IMR-90 (cell line): Measurements from ENCODE around the gene APOL2. TPM values are rescaled to one million over a fixed set of nuclear protein-coding genes. Genes with fewer than 3 reads are reported as not detected.

ENCODE experiments used
- ATAC-seq: fragments of 200-7000 bp; cut with Tn5 transposase; 2 replicates; pipeline ENCODE4 v1.9.1; 2020; ENCODE audit warnings: low read depth, mild to moderate bottlenecking, moderate library complexity
- BruUV-seq: library from RNA; stranded (reverse); fragments of 400-500 nt; replicated peaks from 2 replicates; lab custom pipeline; 2021; lab: Mats Ljungman, UMichigan
- CTCF ChIA-PET: fragments of 300-600 bp; formaldehyde crosslinking; extraction: SDS; loops from one replicate; lab custom pipeline; 2021; ENCODE audit warnings: antibody characterized with exemption; lab: Yijun Ruan, JAX
- POLR2A ChIA-PET: fragments of 300-600 bp; sonication (Branson Sonifier 250); formaldehyde crosslinking; loops from one replicate; lab custom pipeline; 2022; ENCODE audit warnings: antibody characterized with exemption; ENCODE audit not compliant: unreplicated experiment; lab: Charles Lee
- DNase-seq: peaks from one replicate; pipeline ENCODE4 v3.0.0; 2013
- H2AFZ ChIP-seq: replicated peaks from 2 replicates; pipeline ENCODE3; 2013; ENCODE audit warnings: low read length, mild to moderate bottlenecking; ENCODE audit not compliant: poor library complexity
- H2AK5ac ChIP-seq: 2 replicates; pipeline ENCODE4 v1.6.1; 2013; ENCODE audit warnings: low read depth, low read length, inconsistent platforms
- H2AK9ac ChIP-seq: replicated peaks from 2 replicates; pipeline ENCODE3; 2013; ENCODE audit warnings: mild to moderate bottlenecking, low read depth, low read length, moderate library complexity; ENCODE audit not compliant: poor library complexity
- H2BK120ac ChIP-seq: 2 replicates; pipeline ENCODE4 v1.6.1; 2013; ENCODE audit warnings: low read depth, low read length, inconsistent platforms
- H2BK15ac ChIP-seq: 3 replicates; pipeline ENCODE4 v1.6.1; 2013; ENCODE audit warnings: low read depth, low read length, inconsistent platforms
- H2BK20ac ChIP-seq: 2 replicates; pipeline ENCODE4 v1.6.1; 2013; ENCODE audit warnings: low read depth, mild to moderate bottlenecking, inconsistent platforms, low read length, moderate library complexity
- H2BK5ac ChIP-seq: 2 replicates; pipeline ENCODE4 v1.6.1; 2013; ENCODE audit warnings: mild to moderate bottlenecking, low read depth, low read length, inconsistent platforms; ENCODE audit not compliant: poor library complexity, severe bottlenecking
- H3K14ac ChIP-seq: replicated peaks from 2 replicates; pipeline ENCODE4 v1.6.1; 2013; ENCODE audit warnings: low read depth, low read length, inconsistent platforms
- H3K18ac ChIP-seq: 2 replicates; pipeline ENCODE4 v1.6.1; 2013; ENCODE audit warnings: low read depth, low read length, control low read depth
- H3K23ac ChIP-seq: 2 replicates; pipeline ENCODE4 v1.6.1; 2013; ENCODE audit warnings: low read depth, low read length, inconsistent platforms
- H3K27ac ChIP-seq: 2 replicates; pipeline ENCODE4 v1.5.1; 2013; ENCODE audit warnings: mild to moderate bottlenecking, control low read depth, low read length; ENCODE audit not compliant: insufficient read depth
- H3K27me3 ChIP-seq: 2 replicates; pipeline ENCODE4 v1.6.1; 2013; ENCODE audit warnings: low read length; ENCODE audit not compliant: control insufficient read depth, insufficient read depth
- H3K36me3 ChIP-seq: 2 replicates; pipeline ENCODE4 v1.6.1; 2013; ENCODE audit warnings: low read length, mixed read lengths; ENCODE audit not compliant: control insufficient read depth, insufficient read depth
- H3K4ac ChIP-seq: 2 replicates; pipeline ENCODE4 v1.6.1; 2013; ENCODE audit warnings: low read depth, low read length, inconsistent platforms
- H3K4me1 ChIP-seq: 2 replicates; pipeline ENCODE4 v1.6.1; 2013; ENCODE audit warnings: low read length, mixed read lengths; ENCODE audit not compliant: control insufficient read depth, insufficient read depth
- H3K4me2 ChIP-seq: 2 replicates; pipeline ENCODE4 v1.6.1; 2013; ENCODE audit warnings: low read depth, mild to moderate bottlenecking, control low read depth, low read length, moderate library complexity
- H3K4me3 ChIP-seq: 2 replicates; pipeline ENCODE4 v1.5.1; 2013; ENCODE audit warnings: low read depth, mild to moderate bottlenecking, control low read depth, low read length, moderate library complexity; ENCODE audit not compliant: insufficient read depth
- H3K56ac ChIP-seq: 2 replicates; pipeline ENCODE4 v1.6.1; 2013; ENCODE audit warnings: low read length, inconsistent platforms; ENCODE audit not compliant: insufficient read depth; ENCODE audit errors: extremely low read depth
- H3K79me1 ChIP-seq, 2 experiments: 2 replicates each; pipeline ENCODE4 v1.6.1; 2013; ENCODE audit warnings: low read length in 2 of 2, inconsistent platforms in 1 of 2, low read depth in 1 of 2
- H3K9ac ChIP-seq: 2 replicates; pipeline ENCODE4 v1.6.1; 2013; ENCODE audit warnings: low read depth, low read length, control low read depth
- H3K9me1 ChIP-seq: 2 replicates; pipeline ENCODE4 v1.6.1; 2013; ENCODE audit warnings: low read length, inconsistent platforms; ENCODE audit not compliant: insufficient read depth
- H3K9me3 ChIP-seq: 2 replicates; pipeline ENCODE4 v1.6.1; 2013; ENCODE audit warnings: low read length; ENCODE audit not compliant: control insufficient read depth, insufficient read depth
- H4K20me1 ChIP-seq: 2 replicates; pipeline ENCODE4 v1.6.1; 2013; ENCODE audit warnings: low read length, inconsistent platforms; ENCODE audit not compliant: insufficient read depth
- H4K5ac ChIP-seq: 2 replicates; pipeline ENCODE4 v1.6.1; 2013; ENCODE audit warnings: mild to moderate bottlenecking, low read depth, low read length, control low read depth
- H4K8ac ChIP-seq, 2 experiments: 2 replicates each; pipeline ENCODE4 v1.6.1; 2013; ENCODE audit warnings: low read depth in 2 of 2, low read length in 2 of 2, control low read depth in 1 of 2, inconsistent platforms in 1 of 2
- H4K91ac ChIP-seq: 2 replicates; pipeline ENCODE4 v1.6.1; 2013; ENCODE audit warnings: low read depth, low read length, inconsistent platforms; ENCODE audit not compliant: insufficient read depth
- MAFK ChIP-seq: IDR thresholded peaks from 2 replicates; pipeline ENCODE4 v1.6.1; 2012; ENCODE audit warnings: low read depth, low read length, improper control_type of control experiment
- POLR2A ChIP-seq: IDR thresholded peaks from 2 replicates; pipeline ENCODE4 v1.6.1; 2012; ENCODE audit warnings: mild to moderate bottlenecking, low read depth, low read length
- WGBS, 2 experiments: methylation state at CpG; one replicate each; pipeline versions ENCODE4 v1.1.5 to v1.1.7; 2013; ENCODE audit warnings: missing lambda C conversion rate in 2 of 2; ENCODE audit not compliant: insufficient read length in 1 of 2; ENCODE audit errors: extremely low coverage in 2 of 2; 5-methylcytosine and 5-hydroxymethylcytosine counted together
- dilution Hi-C: fragments of 300-500 bp; cut with HindIII; formaldehyde crosslinking; loops from one replicate; pipeline ENCODE4 v1.14.3; 2018; ENCODE audit warnings: low sequenced_read_pairs; ENCODE audit not compliant: unreplicated experiment
- in situ Hi-C: fragments of 300-500 bp; cut with MboI; formaldehyde crosslinking; loops from 3 replicates; pipeline ENCODE4 v1.14.3; 2019; ENCODE audit warnings: low sequenced_read_pairs, inconsistent platforms, mixed read lengths
- intact Hi-C: fragments of 100-400 bp; cut with micrococcal nuclease; formaldehyde crosslinking; loops from 2 replicates; pipeline ENCODE4 v1.10.0; 2022
- polyA plus RNA-seq, 3 experiments: library from polyadenylated mRNA; depleted of rRNA; stranded (reverse); fragments of >200 nt; gene quantifications; 2 replicates each; pipeline ENCODE4 v1.2.3, GENCODE V29; 2012; ENCODE audit warnings: low replicate concordance in 1 of 3
- total RNA-seq: library from RNA; depleted of rRNA; stranded (reverse); fragments of >200 nt; gene quantifications from 2 replicates; pipeline ENCODE4 v1.2.3, GENCODE V29; 2012

APOL2 gene
- total and polyA plus RNA-seq, 2 of the 4 experiments (the other 2 are of a cell fraction) = 13.1 to 57.5 TPM

GRCh38 chr22:36253523-36254490 lies 14.5 kb upstream of the APOL2 start:
- DNase-seq (no peak), ATAC-seq (no peak)
- no peak overlapping the region for H3K4me2 ChIP-seq
- H3K9me3 ChIP-seq = no peaks in the 10 kb centered on the region
- H3K56ac ChIP-seq = no peak overlapping the region
- no peak overlapping the region for H3K27ac ChIP-seq
- no peaks in the 10 kb centered on the region for H3K36me3 ChIP-seq
- H3K27me3 ChIP-seq = no peaks in the 10 kb centered on the region
- no TSS peak for BruUV-seq
- no peak overlapping the region for H2BK5ac ChIP-seq
- H3K9me1 ChIP-seq = peaks cover 3% of the 10 kb centered on the region; the same call in 1 of the 2 replicates
- H4K8ac ChIP-seq = 0 out of 4 replicates have a peak overlapping the region, but pooled peaks of 1 of the 2 experiments have one; percentile 49
- H3K4me1 ChIP-seq = peaks cover 4% of the 10 kb centered on the region; the same call in 1 of the 2 replicates
- H2BK120ac ChIP-seq = no peak overlapping the region
- in situ Hi-C loops (no loop called here), dilution Hi-C loops (no loop called here), intact Hi-C loops (no loop called here)
- H4K91ac ChIP-seq = no peak overlapping the region
- H4K5ac ChIP-seq = no peak overlapping the region
- no peak overlapping the region for H2BK20ac ChIP-seq
- WGBS, 2 experiments = 39% methylated on average over 3 of the region's 7 CpGs; no CpG with 5 or more reads in 1 of the 2 experiments
- no peak overlapping the region for H2BK15ac ChIP-seq
- H3K14ac ChIP-seq = no peak overlapping the region
- H2AFZ ChIP-seq = no peak overlapping the region
- H3K9ac ChIP-seq = no peak overlapping the region
- CTCF ChIA-PET = interaction anchor here (0.6 to 1.1 kb wide), 2 partner anchors 14 to 84 kb away, joined by 3 read pairs; partner anchors contain the start of gene APOL2
- TF ChIP-seq POLR2A (0 out of 2 replicates have a peak, but pooled peaks have one; percentile 13), MAFK (no peak)
- H3K23ac ChIP-seq = no peak overlapping the region
- POLR2A ChIA-PET = no interaction called here
- H3K4ac ChIP-seq = 0 out of 2 replicates have a peak overlapping the region, but pooled peaks have one; percentile 3
- H4K20me1 ChIP-seq = no peaks in the 10 kb centered on the region
- H2AK9ac ChIP-seq = no peak overlapping the region
- no peak overlapping the region for H3K18ac ChIP-seq
- H3K79me1 ChIP-seq = no peaks in the 10 kb centered on the region
- H3K4me3 ChIP-seq = no peak overlapping the region
- peak overlapping the region; percentile 27; the same call in 1 of the 2 replicates for H2AK5ac ChIP-seq
